ENCODE measurements around the gene CGN. TPM values are rescaled to one million over a fixed set of nuclear protein-coding genes. Genes with fewer than 3 reads are reported as not detected.

The CGN gene
- total RNA-seq, 6 donors from 2014 or later = 51.6 to 223 (median 99.2) TPM

- DNase-seq = peak in 1 of 2 donors; percentile 32
- no peak overlapping the region for H3K27ac ChIP-seq
- ATAC-seq (ENCODE audit: low FRiP score in 2 of 2) = peak; percentile 42 to 73
- H3K36me3 ChIP-seq = no peaks in the 10 kb centered on the region
- H3K27me3 ChIP-seq = no peaks in the 10 kb centered on the region
- no peak for TF ChIP-seq POLR2A (IDR thresholded peaks at IDR 0.05)
- TF ChIP-seq CTCF (IDR thresholded peaks at IDR 0.05) = no peak
- no peak for TF ChIP-seq POLR2AphosphoS5 (IDR thresholded peaks at IDR 0.05)
- peak in 1 of 4 donors; percentile 40 for TF ChIP-seq EP300 (IDR thresholded peaks at IDR 0.05)
- no peaks in the 10 kb centered on the region for H3K9me3 ChIP-seq
- H3K4me3 ChIP-seq = no peak overlapping the region
- H3K4me1 ChIP-seq = peaks cover 0 to 4% (median 0%) of the 10 kb centered on the region in 4 donors
- 11% methylated on average over 1 of the region's 1 CpG; no CpG with 5 or more reads in 1 of the 2 donors for WGBS, 2 donors
These were observed 16.4 kb upstream of the CGN start for GRCh38 chr1:151494741-151495281.

DNA sequence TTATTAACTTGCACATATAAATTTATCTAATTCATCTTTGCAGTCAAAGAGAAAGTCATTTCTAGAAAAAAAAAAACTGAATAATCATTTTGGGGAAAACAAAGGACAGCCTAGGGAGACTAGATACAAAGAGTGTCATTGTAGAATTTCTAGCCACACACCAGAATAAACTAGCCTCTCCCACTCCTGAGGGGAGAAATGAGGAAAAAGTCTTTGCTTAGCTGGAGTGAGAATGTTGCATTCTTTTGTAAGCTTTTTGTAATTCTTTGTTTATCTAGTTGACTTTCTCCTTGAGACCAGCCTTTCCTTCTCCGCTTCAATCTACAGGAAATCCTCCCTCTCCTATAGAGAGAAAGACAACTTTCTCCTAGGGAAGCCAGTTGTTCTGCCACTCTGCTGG, 15.9 kb upstream of the CGN start:
- Histone ChIP-seq H3K36me3 (no peaks in the 10 kb centered on the region), H3K4me1 (peaks cover 0 to 4% (median 0%) of the 10 kb centered on the region in 4 donors), H3K9me3 (no peaks in the 10 kb centered on the region), H3K4me3 (no peak overlapping the region), H3K27ac (peak overlapping the region in 1 of 4 donors; percentile 8), H3K27me3 (no peaks in the 10 kb centered on the region)
- ATAC-seq (ENCODE audit: low FRiP score in 2 of 2) (no peak), DNase-seq (no peak)
- 23 to 57% methylated on average over 1 of the region's 1 CpG for WGBS, 2 donors
- TF ChIP-seq POLR2AphosphoS5 (IDR thresholded peaks at IDR 0.05) (no peak), POLR2A (IDR thresholded peaks at IDR 0.05) (no peak), CTCF (IDR thresholded peaks at IDR 0.05) (no peak), EP300 (IDR thresholded peaks at IDR 0.05) (no peak)

- H3K27ac ChIP-seq = no peak overlapping the region
- no peak for DNase-seq
- 93 to 94% methylated on average over 5 of the region's 5 CpGs for WGBS, 2 donors
- H3K9me3 ChIP-seq = no peaks in the 10 kb centered on the region
- no peak for TF ChIP-seq CTCF (IDR thresholded peaks at IDR 0.05)
- TF ChIP-seq POLR2AphosphoS5 (IDR thresholded peaks at IDR 0.05) = no peak
- no peak for TF ChIP-seq EP300 (IDR thresholded peaks at IDR 0.05)
- TF ChIP-seq POLR2A (IDR thresholded peaks at IDR 0.05) = no peak
- H3K27me3 ChIP-seq = no peaks in the 10 kb centered on the region
- H3K4me3 ChIP-seq = no peak overlapping the region
- H3K4me1 ChIP-seq = peaks cover 0 to 4% (median 0%) of the 10 kb centered on the region in 4 donors
- ATAC-seq (ENCODE audit: low FRiP score in 2 of 2) = no peak
- no peaks in the 10 kb centered on the region for H3K36me3 ChIP-seq
These were observed 11.8 kb upstream of the CGN start for GRCh38 chr1:151499365-151499764.

DNA sequence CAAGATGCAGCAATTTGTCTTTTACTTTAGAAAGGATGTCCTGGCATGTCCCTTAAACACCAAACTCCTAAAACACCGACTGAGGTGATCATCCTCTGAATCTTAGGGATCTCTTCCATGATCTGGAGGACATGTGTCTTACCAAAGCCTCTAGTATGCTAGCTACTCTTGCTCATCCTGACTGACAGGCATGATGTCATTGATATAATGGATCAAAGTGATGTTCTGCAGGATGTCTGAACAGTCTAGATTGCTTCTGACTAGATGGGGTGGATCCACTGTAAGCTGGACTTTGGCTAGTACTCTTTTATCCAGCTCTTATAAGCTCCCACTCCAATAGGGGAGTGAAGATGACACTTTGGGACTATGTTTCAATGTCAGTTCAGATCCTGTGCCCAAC, 11.3 kb upstream of the CGN start:
- no peak for ATAC-seq (ENCODE audit: low FRiP score in 2 of 2)
- Histone ChIP-seq H3K9me3 (no peaks in the 10 kb centered on the region), H3K36me3 (no peaks in the 10 kb centered on the region), H3K27ac (no peak overlapping the region), H3K4me3 (no peak overlapping the region), H3K27me3 (no peaks in the 10 kb centered on the region), H3K4me1 (peaks cover 0 to 4% (median 0%) of the 10 kb centered on the region in 4 donors)
- 85 to 100% methylated on average over 1 of the region's 1 CpG for WGBS, 2 donors
- TF ChIP-seq CTCF (IDR thresholded peaks at IDR 0.05) = no peak
- no peak for TF ChIP-seq POLR2A (IDR thresholded peaks at IDR 0.05)
- TF ChIP-seq EP300 (IDR thresholded peaks at IDR 0.05) = no peak
- no peak for TF ChIP-seq POLR2AphosphoS5 (IDR thresholded peaks at IDR 0.05)
- DNase-seq = no peak

DNA sequence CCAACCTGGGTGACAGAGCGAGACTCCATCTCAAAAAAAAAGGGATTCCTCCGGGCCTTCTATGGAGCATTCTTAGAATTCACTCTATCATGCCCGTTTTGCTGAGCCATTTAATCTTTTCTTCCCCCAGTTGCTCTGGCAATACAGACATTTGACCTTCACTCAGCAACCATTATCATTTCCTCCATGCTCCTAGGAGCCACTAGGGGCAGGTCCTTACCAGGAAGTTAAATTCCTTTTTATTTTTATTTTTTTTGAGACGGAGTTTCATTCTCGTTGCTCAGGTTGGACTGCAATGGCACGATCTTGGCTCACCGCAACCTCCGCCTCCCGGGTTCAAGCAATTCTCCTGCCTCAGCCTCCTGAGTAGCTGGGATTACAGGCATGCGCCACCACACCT, 9.7 kb upstream of the CGN start:
- TF ChIP-seq POLR2A (IDR thresholded peaks at IDR 0.05) (no peak), CTCF (IDR thresholded peaks at IDR 0.05) (peak in 1 of 6 experiments; percentile 14)
- Histone ChIP-seq H3K4me1 (no peaks in the 10 kb centered on the region), H3K4me3 (no peak overlapping the region), H3K36me3 (no peaks in the 10 kb centered on the region), H3K27ac (no peak overlapping the region), H3K9me3 (no peaks in the 10 kb centered on the region), H3K27me3 (no peaks in the 10 kb centered on the region)
- DNase-seq (no peak), ATAC-seq (ENCODE audit: low FRiP score in 2 of 2) (no peak)
- 75 to 84% methylated on average over 10 of the region's 10 CpGs for whole genome bisulfite sequencing, 2 donors
